NOMO-1 treated with dmso at 0.1 percent for 144 hours (cell line): ENCODE results near the gene CD164L2.
A peak's percentile ranks its signal among the peaks of the same experiment; 100 is the strongest.

Source experiments
- DNase-seq: peaks from one replicate; lab custom pipeline; 2025; ENCODE audit not compliant: unreplicated experiment; lab: John Stamatoyannopoulos, UW

The CD164L2 gene

DNA sequence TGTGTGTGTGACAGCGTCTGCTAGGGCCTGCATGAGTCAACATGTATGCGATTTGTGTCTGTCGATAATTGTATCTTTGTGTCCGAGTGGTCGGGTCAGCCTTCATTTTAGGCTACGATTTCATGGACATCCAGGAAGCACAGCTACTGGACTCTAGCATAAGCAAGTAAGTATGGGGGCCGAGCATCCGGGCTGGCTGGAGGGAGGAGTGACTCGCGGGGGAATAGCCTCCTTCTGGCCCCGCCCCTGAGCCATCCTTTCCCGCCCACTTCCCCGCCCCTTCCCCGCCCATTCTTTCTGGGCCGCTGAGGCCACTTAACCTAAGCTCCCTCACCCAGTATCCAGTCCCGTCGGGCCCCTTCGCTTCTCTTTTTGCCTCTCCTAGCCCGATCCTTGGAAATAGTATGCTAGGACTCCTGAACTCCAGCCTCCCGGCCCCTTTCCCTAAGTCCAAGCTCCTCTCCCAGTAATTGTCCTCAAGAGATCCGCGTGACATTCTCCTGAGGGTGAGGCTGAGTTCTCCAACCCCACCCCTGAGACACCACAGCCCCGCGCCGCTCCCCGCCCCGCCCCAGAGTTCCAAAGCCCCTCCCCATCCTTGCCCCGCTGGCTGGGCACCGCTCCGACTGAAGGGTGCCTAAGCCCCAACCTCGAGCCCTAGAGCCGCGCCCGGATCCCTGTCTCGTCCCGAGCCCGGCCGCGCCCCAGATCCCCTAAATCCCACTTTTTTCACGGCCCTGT lies 17.6 kb downstream of the CD164L2 start:
- DNase-seq, result peak; percentile 61

DNA sequence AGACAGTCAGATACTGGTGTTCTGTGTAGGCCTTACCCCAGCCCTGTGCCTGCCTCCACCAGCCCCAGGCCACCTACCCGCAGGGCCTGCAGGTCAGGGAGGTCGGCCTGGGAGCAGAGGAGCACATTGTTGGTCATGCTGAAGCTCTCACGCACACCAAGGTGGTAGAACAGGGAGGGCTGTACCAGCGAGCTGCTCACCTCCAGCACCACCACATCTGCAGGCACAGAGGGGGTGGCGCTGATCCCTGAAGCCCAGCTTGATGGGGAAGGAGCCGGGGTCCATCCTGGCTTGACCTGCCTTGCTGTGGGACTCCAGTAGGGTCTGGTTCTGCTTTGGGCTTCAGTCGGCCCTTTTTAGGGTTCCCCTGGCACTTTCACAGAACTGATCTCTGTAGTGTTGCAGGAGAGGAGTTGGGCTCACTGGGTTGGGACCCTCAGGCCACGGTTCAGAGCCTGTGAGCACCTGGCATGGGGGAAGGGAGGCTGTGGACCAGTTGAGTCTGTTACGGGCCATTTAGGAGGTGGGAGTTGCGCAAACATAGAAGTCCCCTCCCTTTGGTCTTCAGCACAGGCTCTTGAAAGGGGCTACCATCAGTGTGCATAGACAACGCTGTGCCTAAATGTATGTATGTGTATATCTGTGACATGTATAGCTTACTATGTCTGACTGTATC lies 18.3 kb downstream of the CD164L2 start:
- no peak for DNase-seq

DNA sequence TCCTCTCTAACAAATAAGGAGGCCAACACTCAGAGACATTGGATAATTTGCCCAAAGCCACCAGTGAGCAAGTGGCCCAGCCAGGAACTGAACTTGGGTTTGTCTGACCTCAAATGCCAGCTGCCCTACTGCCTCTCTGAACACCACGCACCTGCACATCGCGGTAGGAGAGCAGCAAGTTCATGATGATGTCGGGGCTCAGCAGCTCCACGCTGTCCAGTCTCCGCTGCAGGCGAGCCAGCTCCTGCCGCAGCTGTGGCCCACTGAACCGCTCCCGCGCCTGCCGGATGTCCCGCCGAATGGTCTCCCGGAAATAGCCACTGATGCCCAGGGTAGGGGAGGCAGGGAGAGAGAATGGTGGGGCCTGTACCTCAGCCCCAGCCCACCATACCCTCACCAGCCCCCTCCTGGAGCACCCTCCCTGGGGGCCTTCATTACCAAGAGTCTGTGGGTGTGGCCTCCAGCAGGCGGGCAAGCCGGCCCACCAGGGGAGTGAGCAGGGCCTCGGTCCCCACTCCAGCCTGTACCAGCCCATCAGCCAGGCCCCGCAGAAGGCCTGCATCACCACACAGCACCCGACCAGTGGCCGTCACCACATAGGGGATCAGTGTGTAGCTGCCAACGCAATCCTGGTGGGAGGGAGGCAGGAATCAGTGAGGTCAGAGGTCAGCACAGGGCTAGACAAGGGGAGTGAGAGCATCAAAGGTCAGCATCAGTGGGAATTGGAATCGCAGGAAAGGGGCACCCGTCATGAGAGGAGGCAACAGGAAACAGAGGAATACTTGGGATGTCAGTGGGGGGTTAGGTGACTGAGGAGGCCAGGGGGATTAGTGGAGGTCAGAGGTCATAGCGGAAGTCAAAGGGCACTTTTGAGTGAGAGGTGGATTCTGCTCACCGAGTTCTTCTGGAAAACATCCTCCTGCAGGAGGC lies 19.1 kb downstream of the CD164L2 start:
- DNase-seq, result no peak

DNA sequence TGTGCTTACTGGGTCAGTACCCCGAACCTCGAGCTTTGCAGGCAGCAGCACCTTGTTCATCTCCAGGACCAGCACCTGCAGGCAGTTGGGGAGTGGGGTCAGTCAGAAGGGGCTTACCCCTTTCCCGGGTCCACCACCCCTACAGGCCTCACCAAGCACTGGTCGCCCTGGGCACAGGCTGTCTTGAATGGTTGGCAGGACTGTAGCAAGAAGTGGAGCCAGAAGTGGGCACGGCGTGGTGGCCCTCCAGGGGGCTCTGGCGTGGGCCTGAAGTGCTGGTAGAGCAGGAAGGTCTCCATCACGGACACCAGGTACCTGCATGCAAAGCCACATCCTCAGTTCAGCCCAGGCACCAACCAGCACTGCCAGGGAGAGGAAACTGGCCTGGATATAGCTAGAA lies 21.6 kb downstream of the CD164L2 start:
- no peak for DNase-seq

DNA sequence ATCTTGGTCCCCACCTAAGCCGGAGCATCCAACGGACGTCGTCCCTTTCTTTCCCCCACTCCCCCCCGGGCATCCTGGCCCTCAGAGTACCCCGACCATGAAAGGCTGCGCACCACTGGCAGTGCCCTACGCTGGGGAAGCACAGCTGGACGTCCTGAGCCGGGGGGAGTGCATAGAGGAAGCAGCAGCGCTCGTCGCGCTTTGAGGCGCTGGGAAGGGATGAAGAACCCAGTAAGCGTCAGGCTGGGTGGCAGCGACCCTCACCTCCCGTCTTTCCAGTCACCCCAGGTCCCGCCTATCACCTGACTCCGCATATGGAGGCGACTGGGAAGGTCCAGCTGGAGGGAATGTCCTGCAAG lies 22.1 kb downstream of the CD164L2 start:
- no peak for DNase-seq

DNA sequence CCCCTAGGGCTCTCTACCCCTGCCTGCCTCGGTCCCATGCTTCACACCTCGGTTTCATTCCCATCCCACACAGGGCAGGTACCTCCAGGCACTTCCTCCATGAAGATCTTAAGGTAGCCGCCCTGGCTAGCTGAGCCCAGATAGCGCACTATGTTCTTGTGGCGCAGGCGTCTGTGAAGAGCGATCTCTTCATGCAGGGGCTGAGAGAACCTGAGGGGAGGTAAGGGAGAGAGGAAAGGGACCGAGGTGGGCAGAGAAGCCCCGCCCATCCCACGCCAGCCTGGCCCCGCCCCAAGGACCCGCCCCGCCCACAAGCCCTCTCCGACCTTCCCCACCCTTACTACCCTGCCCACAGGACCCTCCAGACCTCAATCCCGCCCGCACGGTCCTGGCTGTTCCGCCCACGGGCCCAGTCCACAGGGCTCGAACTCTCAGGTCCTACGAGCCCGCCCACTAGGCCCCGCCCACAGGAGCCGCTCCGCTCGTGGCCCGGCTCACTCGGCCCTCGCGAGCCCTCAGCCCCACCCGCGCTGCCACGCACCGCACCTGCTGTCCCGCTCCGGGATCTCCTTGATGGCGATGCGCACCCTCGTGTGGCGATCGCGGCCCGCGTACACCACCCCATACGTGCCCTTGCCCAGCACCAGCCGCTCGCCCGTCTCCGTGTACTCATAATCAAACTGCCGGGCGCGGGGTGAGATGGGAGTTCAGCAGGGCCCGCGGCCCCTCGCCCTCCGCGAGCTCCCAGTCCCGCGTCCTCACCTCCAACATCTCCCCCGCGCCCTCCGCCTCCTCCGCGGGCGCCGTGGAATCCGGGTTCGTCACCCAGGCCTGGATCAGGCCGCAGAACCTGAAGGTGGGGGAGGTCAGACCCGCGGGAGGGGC lies 22.7 kb downstream of the CD164L2 start:
- DNase-seq, result no peak

DNA sequence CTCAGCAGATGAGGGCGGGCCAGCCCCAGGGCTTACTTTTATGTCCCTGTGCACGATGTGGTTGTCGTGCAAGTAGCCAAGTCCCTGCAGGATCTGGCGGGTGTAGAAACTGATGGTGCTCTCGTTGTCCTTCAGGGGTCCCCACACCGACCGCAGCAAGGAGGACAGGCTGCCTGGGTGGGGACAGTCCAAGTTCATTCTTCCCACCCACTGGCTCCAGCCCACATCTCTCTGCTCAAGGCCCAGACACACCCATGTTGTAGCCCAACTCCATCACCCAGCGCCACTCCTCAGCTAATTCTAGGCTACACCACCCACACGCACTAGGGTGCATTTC lies 23.3 kb downstream of the CD164L2 start:
- DNase-seq, result no peak

DNA sequence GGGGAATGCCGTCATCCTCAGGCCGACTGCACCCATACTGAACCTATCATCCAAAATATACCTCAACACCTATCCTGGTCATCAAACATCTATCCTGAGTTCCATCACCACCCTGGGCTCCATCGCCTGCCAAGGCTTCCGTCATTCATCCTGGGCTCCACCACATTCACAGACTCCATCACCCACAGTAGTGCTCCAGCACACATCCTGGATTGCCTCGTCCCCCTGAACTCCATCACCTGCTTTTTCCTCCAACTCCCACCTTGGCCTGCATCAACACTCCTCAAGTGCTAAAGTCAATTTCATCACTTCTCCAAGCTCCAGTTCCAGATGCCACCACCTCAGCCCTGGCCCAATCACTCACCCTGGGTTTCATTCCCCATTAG lies 24.2 kb downstream of the CD164L2 start:
- no peak for DNase-seq

DNA sequence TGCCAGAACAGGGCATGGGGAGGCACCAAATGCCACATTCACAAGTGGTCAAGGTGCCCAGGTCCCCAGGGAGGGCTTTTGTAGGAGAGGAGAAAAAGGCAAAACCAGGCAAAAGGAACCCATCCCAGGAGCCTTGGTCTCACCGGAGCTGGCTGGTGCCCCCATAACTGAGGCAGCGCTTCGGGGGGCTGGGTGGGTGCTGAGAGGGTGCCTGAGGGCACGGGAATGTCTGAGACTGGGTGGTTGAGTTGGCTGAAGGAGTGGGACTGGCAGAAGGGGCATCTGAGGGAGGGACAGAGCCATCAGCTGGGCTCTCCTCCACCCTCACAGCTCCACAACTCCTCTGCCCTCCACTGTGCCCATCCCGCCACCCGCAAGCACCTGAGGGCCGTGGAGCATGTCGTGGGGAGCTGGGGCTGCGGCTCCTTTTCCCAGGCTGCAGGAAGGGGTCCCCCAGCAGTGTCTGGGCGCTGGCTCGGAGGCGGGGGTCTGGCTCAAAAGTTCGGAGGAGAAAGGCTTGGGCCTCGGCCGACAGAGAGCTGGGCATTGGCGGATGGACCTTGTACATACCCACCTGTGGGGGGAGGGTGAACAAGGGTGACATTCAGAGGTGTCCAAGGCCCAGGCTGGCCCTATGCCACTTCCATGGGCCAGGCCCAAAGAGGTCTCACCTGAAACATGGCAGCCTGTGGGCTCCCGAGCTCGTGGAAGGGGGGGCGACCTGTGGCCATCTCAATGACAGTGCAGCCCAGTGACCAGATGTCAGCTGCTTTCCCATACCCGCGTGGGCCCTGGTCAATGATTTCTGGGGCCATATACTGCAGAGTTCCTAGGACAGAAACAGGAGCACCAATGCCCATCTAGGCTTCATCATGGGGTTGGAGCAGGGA lies 24.9 kb downstream of the CD164L2 start:
- no peak for DNase-seq

DNA sequence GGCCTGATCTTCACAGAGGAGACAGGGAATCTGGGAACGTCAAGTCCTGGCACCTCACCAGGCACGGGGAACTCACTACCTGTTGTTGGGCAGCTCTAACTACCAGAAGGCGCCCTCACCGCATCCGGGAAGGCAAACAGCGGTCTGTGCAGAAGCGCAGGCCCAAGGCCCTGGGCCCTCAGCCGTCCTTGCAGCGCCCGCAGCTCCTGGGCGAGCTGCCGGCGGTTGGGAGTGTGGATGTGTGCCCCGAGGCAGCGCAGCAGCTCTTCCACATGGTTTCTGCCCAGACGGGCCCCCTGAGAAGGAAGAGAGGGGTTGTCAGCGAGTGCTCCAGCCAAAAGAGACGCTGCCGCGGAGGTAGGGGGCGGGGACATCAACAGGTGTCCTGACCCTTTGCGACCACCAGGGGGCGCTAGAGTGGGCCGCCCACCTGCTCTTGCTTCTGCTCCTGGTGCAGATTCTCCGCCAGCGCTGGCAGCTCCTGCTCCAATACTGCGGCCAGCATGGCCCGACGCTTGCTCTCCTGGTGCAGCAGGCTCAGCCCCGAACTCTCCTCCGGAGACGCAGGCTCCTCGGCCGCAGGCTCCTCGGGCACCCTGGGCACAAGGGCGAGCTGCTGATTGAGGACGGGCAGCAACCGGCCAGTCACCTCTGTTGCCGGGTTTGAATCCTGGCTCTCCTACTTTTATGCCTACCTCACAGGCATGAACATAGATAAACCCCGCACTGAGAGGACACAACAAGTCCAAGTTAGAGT lies 25.7 kb downstream of the CD164L2 start:
- peak; percentile 49 for DNase-seq

DNA sequence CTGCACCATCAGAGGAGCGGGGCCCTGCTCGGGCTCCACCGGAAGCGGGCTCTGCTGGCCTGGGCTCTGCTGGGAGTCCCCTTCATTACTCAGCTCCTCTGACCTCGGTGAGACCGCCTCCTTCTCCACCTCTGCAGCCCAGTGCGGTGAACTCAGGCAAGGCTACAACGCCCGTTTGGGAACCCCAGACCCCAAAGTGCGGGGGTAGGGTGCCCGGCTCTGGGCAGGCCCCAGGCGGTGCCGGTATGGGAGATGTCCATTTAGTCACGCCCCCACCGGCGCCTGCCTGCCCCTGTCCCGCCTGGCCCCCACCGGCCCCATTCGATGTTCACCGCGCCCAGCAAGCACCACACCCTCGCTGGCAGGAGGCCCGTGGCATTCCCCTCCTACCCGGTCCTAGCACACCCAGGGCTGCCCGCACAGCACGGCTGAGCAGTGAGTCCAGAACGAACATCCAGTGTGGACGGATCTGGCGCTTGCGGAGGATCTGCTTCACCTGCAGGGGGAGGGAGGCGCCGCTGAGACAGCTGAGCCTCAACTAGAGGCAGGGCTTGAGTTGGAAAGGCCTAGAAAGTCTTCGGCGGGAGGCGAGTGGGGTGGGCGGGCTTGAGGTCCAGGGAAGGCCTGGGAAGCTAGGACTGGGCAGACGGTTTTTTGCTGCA lies 26.4 kb downstream of the CD164L2 start:
- DNase-seq, result no peak

DNA sequence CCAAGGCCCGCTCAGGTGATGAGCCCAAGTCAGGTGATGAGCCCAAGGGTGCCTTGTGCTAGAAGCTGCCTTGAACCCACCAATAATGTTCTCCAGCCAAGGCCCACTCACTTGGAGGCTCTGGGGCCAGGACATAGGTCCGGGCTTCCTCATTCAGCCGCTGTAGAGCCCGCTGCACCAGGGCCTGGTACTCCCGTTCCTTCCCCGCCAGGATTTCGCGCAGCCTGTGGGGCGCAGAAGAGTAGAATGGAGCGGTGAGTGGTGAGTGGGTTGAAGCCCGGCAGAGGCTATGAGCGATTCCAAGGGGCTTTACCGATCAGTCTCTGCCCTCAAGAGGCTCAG lies 26.9 kb downstream of the CD164L2 start:
- DNase-seq, result no peak

DNA sequence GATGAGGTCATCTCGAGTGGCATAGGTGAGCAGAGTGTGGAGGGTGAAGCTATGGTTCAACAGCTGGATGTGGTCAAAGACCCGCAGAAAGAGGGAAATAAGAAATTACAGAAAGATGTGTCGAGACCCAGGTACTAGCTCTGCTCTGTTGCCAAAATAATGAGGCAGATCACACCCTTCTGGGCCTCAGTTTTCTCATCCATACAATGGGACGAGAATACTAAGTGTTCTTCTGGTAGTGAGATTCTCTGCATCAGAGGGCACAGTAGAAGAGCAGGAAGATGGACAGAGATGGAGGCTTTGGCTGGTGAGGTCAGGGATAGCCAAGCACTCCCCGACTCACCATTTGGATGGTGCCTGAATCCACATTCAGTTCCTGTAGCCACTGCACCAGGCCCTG lies 27.4 kb downstream of the CD164L2 start:
- DNase-seq, result no peak

DNA sequence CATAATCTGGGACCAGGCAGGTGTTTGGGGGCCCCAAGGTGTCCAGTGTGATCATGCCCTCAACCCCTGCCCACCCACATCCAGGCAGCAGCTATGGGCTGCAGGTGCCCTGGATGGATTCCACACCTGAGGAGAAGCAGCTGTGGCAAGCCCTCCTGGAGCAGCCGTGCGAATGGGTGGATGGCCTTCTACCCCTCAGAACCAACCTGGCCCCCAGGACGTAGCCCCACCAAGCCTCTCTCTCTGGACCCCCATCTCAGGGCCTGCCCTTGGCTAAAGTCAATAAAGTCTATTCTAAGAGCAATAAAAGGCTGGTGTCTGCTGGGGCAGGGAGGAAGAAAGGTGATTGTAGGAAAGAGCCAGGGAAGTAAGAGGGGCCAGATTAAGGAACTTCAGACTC lies 29.5 kb downstream of the CD164L2 start:
- DNase-seq, result no peak

DNA sequence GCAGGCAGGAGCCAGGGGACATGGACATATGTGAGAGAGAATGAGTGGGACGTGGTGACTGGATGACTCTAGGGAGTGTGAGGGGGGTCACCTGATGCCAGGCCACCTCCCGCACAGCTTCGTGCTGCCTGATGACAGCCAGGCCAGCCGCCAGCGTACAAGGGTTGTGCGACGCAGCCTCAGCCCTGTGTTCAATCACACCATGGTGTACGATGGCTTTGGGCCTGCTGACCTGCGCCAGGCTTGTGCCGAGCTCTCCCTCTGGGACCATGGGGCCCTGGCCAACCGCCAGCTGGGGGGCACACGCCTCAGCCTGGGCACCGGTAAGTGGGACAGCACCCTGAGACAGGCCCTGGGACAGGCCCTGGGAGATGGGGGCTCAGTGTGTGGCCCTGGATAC lies 30.0 kb downstream of the CD164L2 start:
- DNase-seq, result no peak

DNA sequence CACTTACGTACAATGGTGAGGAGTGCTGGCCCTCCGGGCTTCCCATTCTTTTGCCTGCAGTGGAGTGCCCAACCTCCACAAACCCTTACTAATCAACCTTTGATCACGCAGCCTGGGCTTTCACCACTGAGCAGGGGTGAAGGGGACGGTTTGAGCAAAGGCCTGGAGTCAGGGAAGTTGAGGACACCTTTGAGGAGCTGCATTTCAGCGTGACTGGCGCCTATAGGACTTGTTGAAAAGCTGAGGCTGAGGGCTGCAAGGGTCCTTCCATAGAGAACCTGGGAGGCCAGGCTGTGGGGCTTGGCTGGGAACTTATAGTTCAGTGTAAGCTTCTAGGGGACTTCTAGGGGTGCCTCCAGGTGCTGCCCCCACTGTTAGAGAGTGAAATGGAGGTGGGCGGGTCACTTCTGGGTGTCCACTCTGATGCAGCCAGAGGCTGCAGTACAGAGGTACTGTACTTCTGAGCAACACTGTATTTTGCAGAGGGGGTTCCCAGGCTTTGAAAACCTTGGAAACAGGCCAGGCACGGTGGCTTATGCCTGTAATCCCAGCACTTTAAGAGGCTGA lies 31.5 kb downstream of the CD164L2 start:
- DNase-seq, result no peak

DNA sequence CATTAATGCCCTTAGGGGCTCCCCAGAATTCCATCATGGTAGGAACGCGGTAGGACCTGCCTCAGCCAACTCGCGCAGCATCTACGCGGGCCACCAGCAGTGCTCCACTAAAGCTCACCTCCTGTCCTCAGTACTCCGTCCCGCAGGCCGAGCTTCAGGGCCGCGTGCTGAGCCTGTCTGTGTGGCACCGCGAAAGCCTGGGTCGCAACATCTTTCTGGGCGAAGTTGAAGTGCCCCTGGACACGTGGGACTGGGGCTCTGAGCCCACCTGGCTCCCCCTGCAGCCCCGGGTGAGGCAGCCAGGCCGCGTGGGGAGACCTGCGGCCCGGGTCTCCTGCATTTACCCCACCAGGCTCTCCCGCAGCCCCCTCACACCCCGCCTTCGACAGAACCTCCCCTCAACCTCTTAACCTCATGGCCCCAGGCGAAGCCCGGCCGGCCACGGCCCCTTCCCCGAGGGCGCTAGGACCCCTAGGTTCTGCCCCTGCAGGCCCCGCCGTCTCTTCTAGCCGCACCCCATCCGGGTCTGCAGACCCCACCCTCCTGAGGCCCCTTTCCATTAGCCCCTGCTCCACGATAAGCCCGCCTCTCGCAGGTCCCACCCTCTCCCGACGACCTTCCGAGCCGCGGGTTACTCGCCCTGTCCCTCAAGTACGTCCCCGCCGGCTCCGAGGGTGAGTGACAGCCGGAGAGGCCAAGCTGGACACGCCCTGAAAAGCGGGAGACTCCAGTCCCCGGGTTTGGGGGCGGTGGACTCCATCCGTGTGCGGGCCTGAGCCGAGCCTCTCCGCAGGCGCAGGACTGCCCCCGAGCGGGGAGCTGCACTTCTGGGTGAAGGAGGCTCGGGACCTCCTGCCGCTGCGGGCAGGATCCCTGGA lies 32.2 kb downstream of the CD164L2 start:
- no peak for DNase-seq
